ENCODE data around the gene CUL1. TPM values are rescaled to one million over a fixed set of nuclear protein-coding genes. Genes with fewer than 3 reads are reported as not detected.

CUL1 gene
- total RNA-seq, 1 experiment from 2014 or later = 37.8 TPM

DNA sequence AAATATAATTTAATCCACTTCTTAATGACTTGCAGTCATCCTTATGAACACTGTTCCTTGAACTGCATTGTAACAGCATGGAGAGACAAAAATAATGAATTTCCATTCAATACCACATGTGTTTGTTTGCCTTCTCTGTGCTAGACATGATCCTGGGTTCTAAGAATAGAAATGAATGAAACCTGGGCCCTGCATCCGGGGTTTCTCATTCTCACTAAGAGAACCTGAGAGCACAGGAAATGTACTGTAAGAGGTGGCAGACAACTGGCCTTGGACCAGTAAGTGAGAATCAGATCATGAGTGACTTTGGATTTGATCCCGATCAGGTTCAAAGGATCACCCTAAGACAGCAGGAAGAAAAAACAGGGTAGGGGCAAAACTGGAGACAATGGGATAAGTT lies 37.2 kb upstream of the CUL1 start:
- H3K36me3 Mint-ChIP-seq (ENCODE audit: insufficient read depth, unreplicated experiment) = no peaks in the 10 kb centered on the region
- no peaks in the 10 kb centered on the region for H3K9me3 Mint-ChIP-seq (ENCODE audit: low read depth, unreplicated experiment)
- BruUV-seq (replicated peaks) = no TSS peak
- intact Hi-C loops (cut with micrococcal nuclease; ENCODE audit: unreplicated experiment) = no loop called here
- DNase-seq = no peak
- no peaks in the 10 kb centered on the region for H3K4me1 Mint-ChIP-seq (ENCODE audit: low read depth, unreplicated experiment)
- H3K27ac Mint-ChIP-seq (ENCODE audit: unreplicated experiment) = no peak overlapping the region
- no peak overlapping the region for H3K4me3 Mint-ChIP-seq (ENCODE audit: low read depth, unreplicated experiment)
- H3K27me3 Mint-ChIP-seq (ENCODE audit: unreplicated experiment) = peaks cover 5% of the 10 kb centered on the region
- CTCF ChIA-PET = no interaction called here
- TF ChIP-seq, protein P1, sequence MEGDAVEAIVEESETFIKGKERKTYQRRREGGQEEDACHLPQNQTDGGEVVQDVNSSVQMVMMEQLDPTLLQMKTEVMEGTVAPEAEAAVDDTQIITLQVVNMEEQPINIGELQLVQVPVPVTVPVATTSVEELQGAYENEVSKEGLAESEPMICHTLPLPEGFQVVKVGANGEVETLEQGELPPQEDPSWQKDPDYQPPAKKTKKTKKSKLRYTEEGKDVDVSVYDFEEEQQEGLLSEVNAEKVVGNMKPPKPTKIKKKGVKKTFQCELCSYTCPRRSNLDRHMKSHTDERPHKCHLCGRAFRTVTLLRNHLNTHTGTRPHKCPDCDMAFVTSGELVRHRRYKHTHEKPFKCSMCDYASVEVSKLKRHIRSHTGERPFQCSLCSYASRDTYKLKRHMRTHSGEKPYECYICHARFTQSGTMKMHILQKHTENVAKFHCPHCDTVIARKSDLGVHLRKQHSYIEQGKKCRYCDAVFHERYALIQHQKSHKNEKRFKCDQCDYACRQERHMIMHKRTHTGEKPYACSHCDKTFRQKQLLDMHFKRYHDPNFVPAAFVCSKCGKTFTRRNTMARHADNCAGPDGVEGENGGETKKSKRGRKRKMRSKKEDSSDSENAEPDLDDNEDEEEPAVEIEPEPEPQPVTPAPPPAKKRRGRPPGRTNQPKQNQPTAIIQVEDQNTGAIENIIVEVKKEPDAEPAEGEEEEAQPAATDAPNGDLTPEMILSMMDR (IDR thresholded peaks at IDR 0.05; ENCODE audit: unreplicated experiment) = no peak

DNA sequence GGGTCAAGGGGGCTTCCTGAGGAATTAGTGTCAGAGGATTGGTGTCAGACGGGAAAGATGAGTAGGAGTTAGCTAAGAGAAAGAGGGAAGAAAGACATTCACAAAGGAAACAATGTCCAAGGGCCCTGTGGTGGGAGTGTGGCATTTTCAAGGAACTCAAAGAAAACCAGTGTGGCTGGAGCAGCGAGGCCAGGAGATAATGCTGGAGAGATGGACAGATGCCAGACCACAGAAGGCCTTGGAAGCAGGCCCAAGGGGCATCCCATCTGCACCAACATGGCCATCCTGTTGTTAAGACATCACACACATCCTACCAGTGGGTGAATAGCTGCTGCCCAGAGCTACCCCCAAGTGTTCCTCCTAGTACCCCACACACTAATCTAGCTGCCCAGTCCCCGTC lies 36.1 kb upstream of the CUL1 start:
- TF ChIP-seq, protein P1 (IDR thresholded peaks at IDR 0.05; ENCODE audit: unreplicated experiment) = no peak
- intact Hi-C loops (cut with micrococcal nuclease; ENCODE audit: unreplicated experiment) = no loop called here
- DNase-seq = no peak
- CTCF ChIA-PET = interaction anchor here (0.6 kb wide), 1 partner anchor 14 kb away, joined by 3 read pairs; no protein-coding TSS in a partner anchor
- no TSS peak for BruUV-seq (replicated peaks)
- H3K27ac Mint-ChIP-seq (ENCODE audit: unreplicated experiment) = no peak overlapping the region
- no peaks in the 10 kb centered on the region for H3K4me1 Mint-ChIP-seq (ENCODE audit: low read depth, unreplicated experiment)
- H3K4me3 Mint-ChIP-seq (ENCODE audit: low read depth, unreplicated experiment) = no peak overlapping the region
- no peaks in the 10 kb centered on the region for H3K36me3 Mint-ChIP-seq (ENCODE audit: insufficient read depth, unreplicated experiment)
- peaks cover 14% of the 10 kb centered on the region for H3K27me3 Mint-ChIP-seq (ENCODE audit: unreplicated experiment)
- no peaks in the 10 kb centered on the region for H3K9me3 Mint-ChIP-seq (ENCODE audit: low read depth, unreplicated experiment)

DNA sequence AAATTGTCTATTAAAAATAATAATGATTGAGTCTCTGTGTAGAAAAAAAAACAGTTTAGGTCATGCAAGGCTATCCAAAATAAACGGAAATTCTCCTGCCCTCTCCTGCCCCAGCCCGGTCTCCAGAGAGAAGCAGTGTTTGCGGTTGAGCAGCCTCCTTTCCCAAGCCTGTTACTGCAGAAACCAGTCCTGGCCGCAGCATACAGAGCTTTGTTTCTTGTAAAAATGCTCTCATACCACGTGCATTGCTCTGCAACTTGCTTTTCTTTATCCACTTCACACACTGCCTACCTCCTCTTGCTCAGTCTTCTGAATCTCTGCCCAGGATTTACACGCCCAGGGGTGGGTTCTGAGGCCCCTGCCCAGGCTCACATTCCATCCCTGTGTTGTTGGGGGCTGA lies 34.4 kb upstream of the CUL1 start:
- Mint-ChIP-seq H3K9me3 (ENCODE audit: low read depth, unreplicated experiment) (no peaks in the 10 kb centered on the region), H3K36me3 (ENCODE audit: insufficient read depth, unreplicated experiment) (no peaks in the 10 kb centered on the region), H3K27me3 (ENCODE audit: unreplicated experiment) (peaks cover 14% of the 10 kb centered on the region), H3K27ac (ENCODE audit: unreplicated experiment) (no peak overlapping the region), H3K4me3 (ENCODE audit: low read depth, unreplicated experiment) (no peak overlapping the region), H3K4me1 (ENCODE audit: low read depth, unreplicated experiment) (no peaks in the 10 kb centered on the region)
- DNase-seq = no peak
- no TSS peak for BruUV-seq (replicated peaks)
- intact Hi-C loops (cut with micrococcal nuclease; ENCODE audit: unreplicated experiment) = no loop called here
- TF ChIP-seq, protein P1 (IDR thresholded peaks at IDR 0.05; ENCODE audit: unreplicated experiment) = no peak
- CTCF ChIA-PET = no interaction called here

DNA sequence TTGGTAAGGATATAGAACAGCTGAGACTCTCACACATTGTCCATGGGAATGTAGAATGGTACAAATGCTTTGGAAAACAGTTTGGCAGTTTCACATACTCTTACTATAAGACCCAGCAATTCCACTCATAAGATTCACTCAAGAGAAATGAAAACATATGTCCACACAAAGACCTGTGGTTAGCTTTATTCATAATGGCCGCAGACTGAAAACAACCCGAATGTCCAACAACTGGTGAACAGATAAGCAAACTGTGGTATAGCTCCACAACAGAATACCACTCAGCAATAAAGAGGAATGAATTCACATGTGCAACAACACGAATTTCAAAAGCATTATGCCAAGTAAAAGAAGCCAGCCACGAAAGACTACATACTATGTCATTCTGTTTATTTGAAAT lies 33.5 kb upstream of the CUL1 start:
- Mint-ChIP-seq H3K36me3 (ENCODE audit: insufficient read depth, unreplicated experiment) (no peaks in the 10 kb centered on the region), H3K4me1 (ENCODE audit: low read depth, unreplicated experiment) (no peaks in the 10 kb centered on the region), H3K4me3 (ENCODE audit: low read depth, unreplicated experiment) (no peak overlapping the region), H3K27me3 (ENCODE audit: unreplicated experiment) (peaks cover 14% of the 10 kb centered on the region), H3K9me3 (ENCODE audit: low read depth, unreplicated experiment) (no peaks in the 10 kb centered on the region), H3K27ac (ENCODE audit: unreplicated experiment) (no peak overlapping the region)
- DNase-seq = no peak
- CTCF ChIA-PET = no interaction called here
- TF ChIP-seq, protein P1 (IDR thresholded peaks at IDR 0.05; ENCODE audit: unreplicated experiment) = no peak
- BruUV-seq (replicated peaks) = no TSS peak
- intact Hi-C loops (cut with micrococcal nuclease; ENCODE audit: unreplicated experiment) = no loop called here

All from Calu3 (cell line).